GM23338 (cell line): ENCODE data around the gene TANGO2. TPM values are rescaled to one million over a fixed set of nuclear protein-coding genes. Genes with fewer than 3 reads are reported as not detected.

Experiments used
- ATAC-seq: fragments of 200-7000 bp; cut with Tn5 transposase; 3 replicates; pipeline ENCODE4 v1.9.1; 2020
- DNase-seq: peaks from one replicate; pipeline ENCODE4 v3.0.0-alpha.2; 2015; ENCODE audit warnings: low spot score
- H2AFZ ChIP-seq: fragments of 200-600 bp; sonication (generic); 2 replicates; pipeline ENCODE4 v1.8.0; 2016; ENCODE audit warnings: antibody characterized with exemption, mild to moderate bottlenecking, moderate library complexity
- H3F3A ChIP-seq: fragments of 200-600 bp; sonication (generic); replicated peaks from 2 replicates; pipeline ENCODE4 v1.8.0; 2017; ENCODE audit warnings: antibody characterized with exemption, mixed run types, low read depth
- H3K27ac ChIP-seq: fragments of 200-600 bp; sonication (generic); 2 replicates; pipeline ENCODE4 v1.6.1; 2016; ENCODE audit warnings: low read depth
- H3K27me3 ChIP-seq: fragments of 200-600 bp; sonication (generic); 2 replicates; pipeline ENCODE4 v1.8.0; 2016; ENCODE audit warnings: mild to moderate bottlenecking, mixed run types, moderate library complexity; ENCODE audit not compliant: insufficient read depth
- H3K36me3 ChIP-seq: fragments of 200-600 bp; sonication (generic); 2 replicates; pipeline ENCODE4 v1.8.0; 2016; ENCODE audit warnings: mild to moderate bottlenecking; ENCODE audit not compliant: insufficient read depth
- H3K4me1 ChIP-seq: fragments of 200-600 bp; sonication (generic); 2 replicates; pipeline ENCODE4 v1.8.0; 2016; ENCODE audit warnings: mild to moderate bottlenecking, moderate library complexity; ENCODE audit not compliant: insufficient read depth
- H3K4me2 ChIP-seq: fragments of 200-600 bp; sonication (generic); 2 replicates; pipeline ENCODE4 v1.7.1; 2017; ENCODE audit warnings: mixed run types
- H3K4me3 ChIP-seq: fragments of 200-600 bp; sonication (generic); 2 replicates; pipeline ENCODE4 v1.6.1; 2016; ENCODE audit warnings: mixed run types
- H3K79me2 ChIP-seq: fragments of 200-600 bp; sonication (generic); replicated peaks from 2 replicates; pipeline ENCODE4 v1.8.0; 2017; ENCODE audit warnings: mild to moderate bottlenecking; ENCODE audit not compliant: insufficient read depth
- H3K9me2 ChIP-seq: fragments of 200-600 bp; sonication (generic); 2 replicates; pipeline ENCODE4 v1.8.0; 2017; ENCODE audit not compliant: insufficient read depth
- H4K20me1 ChIP-seq: fragments of 200-600 bp; sonication (generic); replicated peaks from 2 replicates; pipeline ENCODE4 v1.8.0; 2017; ENCODE audit warnings: mild to moderate bottlenecking; ENCODE audit not compliant: insufficient read depth
- H3K27ac Mint-ChIP-seq: 2 replicates; pipeline ENCODE4 v1.8.0; 2020; ENCODE audit warnings: inconsistent platforms, mild to moderate bottlenecking, moderate library complexity, mixed read lengths
- H3K27me3 Mint-ChIP-seq: 3 replicates; pipeline ENCODE4 v1.8.0; 2022; ENCODE audit warnings: low read depth, mild to moderate bottlenecking, moderate library complexity, mixed read lengths, inconsistent platforms; ENCODE audit not compliant: insufficient read depth, poor library complexity
- H3K36me3 Mint-ChIP-seq: 3 replicates; pipeline ENCODE4 v1.8.0; 2021; ENCODE audit warnings: low read depth, mild to moderate bottlenecking, inconsistent platforms, moderate library complexity, mixed read lengths
- H3K4me1 Mint-ChIP-seq: 3 replicates; pipeline ENCODE4 v1.8.0; 2020; ENCODE audit warnings: mild to moderate bottlenecking, inconsistent platforms, mixed read lengths
- H3K4me3 Mint-ChIP-seq: 3 replicates; pipeline ENCODE4 v1.8.0; 2021; ENCODE audit warnings: moderate library complexity, mild to moderate bottlenecking, inconsistent platforms, mixed read lengths
- H3K9me3 Mint-ChIP-seq: 3 replicates; pipeline ENCODE4 v1.8.0; 2020; ENCODE audit warnings: moderate library complexity, mild to moderate bottlenecking, inconsistent platforms, mixed read lengths
- CREB1 ChIP-seq: fragments of 250-450 bp; sonication (Bioruptor Pico); IDR thresholded peaks from 2 replicates; pipeline ENCODE4 v1.5.0; 2020; ENCODE audit warnings: low read depth, mild to moderate bottlenecking, moderate library complexity
- CTCF ChIP-seq, 2 experiments: fragments of 200-600 bp in 1 of 2; sonication (generic) in 1 of 2; conservative IDR thresholded peaks; 2 replicates each; pipeline versions ENCODE4 v1.5.1 to v1.6.1; 2016 to 2017; ENCODE audit warnings: antibody characterized with exemption in 2 of 2, low read depth in 2 of 2, mild to moderate bottlenecking in 2 of 2, moderate library complexity in 1 of 2
- ETS1 ChIP-seq: IDR thresholded peaks from 2 replicates; pipeline ENCODE4 v1.6.1; 2016; ENCODE audit warnings: antibody characterized with exemption
- EZH2 ChIP-seq: fragments of 200-600 bp; sonication (generic); IDR thresholded peaks from one replicate; pipeline ENCODE4 v1.8.0; 2017; ENCODE audit warnings: antibody characterized with exemption, mild to moderate bottlenecking, low read depth; ENCODE audit not compliant: unreplicated experiment
- EZH2phosphoT487 ChIP-seq: fragments of 200-600 bp; sonication (generic); IDR thresholded peaks from one replicate; pipeline ENCODE4 v1.8.1; 2018; ENCODE audit warnings: antibody characterized with exemption; ENCODE audit not compliant: unreplicated experiment
- JUNB ChIP-seq: IDR thresholded peaks from one replicate; pipeline ENCODE4 v1.6.1; 2016; ENCODE audit warnings: antibody characterized with exemption; ENCODE audit not compliant: unreplicated experiment
- NANOG ChIP-seq: IDR thresholded peaks from 2 replicates; pipeline ENCODE4 v1.6.1; 2016; ENCODE audit warnings: antibody characterized with exemption, borderline replicate concordance
- POLR2AphosphoS5 ChIP-seq: IDR thresholded peaks from 2 replicates; pipeline ENCODE4 v1.6.1; 2016; ENCODE audit warnings: antibody characterized with exemption, low read depth
- REST ChIP-seq: IDR thresholded peaks from one replicate; pipeline ENCODE4 v1.6.1; 2018; ENCODE audit warnings: antibody characterized with exemption; ENCODE audit not compliant: unreplicated experiment
- STAT1 ChIP-seq: IDR thresholded peaks from one replicate; pipeline ENCODE4 v1.6.1; 2016; ENCODE audit warnings: antibody characterized with exemption; ENCODE audit not compliant: unreplicated experiment
- ZNF114 ChIP-seq: fragments of 250-450 bp; sonication (Bioruptor Pico); IDR thresholded peaks from 2 replicates; pipeline ENCODE4 v1.5.0; 2020; ENCODE audit warnings: mild to moderate bottlenecking, moderate library complexity
- ZNF331 ChIP-seq: fragments of 250-450 bp; sonication (Bioruptor Pico); IDR thresholded peaks from 2 replicates; pipeline ENCODE4 v1.5.0; 2020; ENCODE audit warnings: low read depth, mild to moderate bottlenecking, moderate library complexity
- polyA plus RNA-seq: library from polyadenylated mRNA; unstranded; fragments of >200 nt; fragmentation: Nextera tagmentation; extraction: Ambion mirVana; gene quantifications from 2 replicates; pipeline ENCODE4 v1.2.1, GENCODE V29; 2016
- total RNA-seq: library from RNA; depleted of rRNA; stranded (reverse); fragments of >200 nt; shearing (Covaris generic); gene quantifications from 2 replicates; pipeline ENCODE4 v1.2.3, GENCODE V29; 2014
- TF ChIP-seq, protein P1 (sequence below): fragments of 250-450 bp; sonication (Bioruptor Pico); IDR thresholded peaks from 2 replicates; pipeline ENCODE4 v1.5.0; 2020; ENCODE audit warnings: mild to moderate bottlenecking, moderate library complexity

Gene TANGO2
- total and polyA plus RNA-seq, 2 experiments from 2014 or later: 6.9 to 15.0 TPM

GRCh38 chr22:20051927-20052308 is 31.0 kb downstream of the TANGO2 start:
- no peaks in the 10 kb centered on the region for H3F3A ChIP-seq
- H3K36me3 ChIP-seq: no peaks in the 10 kb centered on the region
- H3K4me1 ChIP-seq: no peaks in the 10 kb centered on the region
- peaks cover 21% of the 10 kb centered on the region for H3K36me3 Mint-ChIP-seq
- no peak for ATAC-seq
- H2AFZ ChIP-seq: no peak overlapping the region
- H3K4me3 Mint-ChIP-seq: no peak overlapping the region
- TF ChIP-seq JUNB (no peak), NANOG (no peak), CTCF (conservative IDR thresholded peaks at IDR 0.05; ENCODE audit: low read depth in 2 of 2) (no peak), ETS1 (no peak), EZH2 (no peak), CREB1 (CRISPR knock-in tag) (no peak), ZNF331 (CRISPR knock-in tag) (no peak), EZH2phosphoT487 (no peak), STAT1 (no peak), ZNF114 (no peak), REST (no peak), POLR2AphosphoS5 (no peak)
- TF ChIP-seq, protein P1, sequence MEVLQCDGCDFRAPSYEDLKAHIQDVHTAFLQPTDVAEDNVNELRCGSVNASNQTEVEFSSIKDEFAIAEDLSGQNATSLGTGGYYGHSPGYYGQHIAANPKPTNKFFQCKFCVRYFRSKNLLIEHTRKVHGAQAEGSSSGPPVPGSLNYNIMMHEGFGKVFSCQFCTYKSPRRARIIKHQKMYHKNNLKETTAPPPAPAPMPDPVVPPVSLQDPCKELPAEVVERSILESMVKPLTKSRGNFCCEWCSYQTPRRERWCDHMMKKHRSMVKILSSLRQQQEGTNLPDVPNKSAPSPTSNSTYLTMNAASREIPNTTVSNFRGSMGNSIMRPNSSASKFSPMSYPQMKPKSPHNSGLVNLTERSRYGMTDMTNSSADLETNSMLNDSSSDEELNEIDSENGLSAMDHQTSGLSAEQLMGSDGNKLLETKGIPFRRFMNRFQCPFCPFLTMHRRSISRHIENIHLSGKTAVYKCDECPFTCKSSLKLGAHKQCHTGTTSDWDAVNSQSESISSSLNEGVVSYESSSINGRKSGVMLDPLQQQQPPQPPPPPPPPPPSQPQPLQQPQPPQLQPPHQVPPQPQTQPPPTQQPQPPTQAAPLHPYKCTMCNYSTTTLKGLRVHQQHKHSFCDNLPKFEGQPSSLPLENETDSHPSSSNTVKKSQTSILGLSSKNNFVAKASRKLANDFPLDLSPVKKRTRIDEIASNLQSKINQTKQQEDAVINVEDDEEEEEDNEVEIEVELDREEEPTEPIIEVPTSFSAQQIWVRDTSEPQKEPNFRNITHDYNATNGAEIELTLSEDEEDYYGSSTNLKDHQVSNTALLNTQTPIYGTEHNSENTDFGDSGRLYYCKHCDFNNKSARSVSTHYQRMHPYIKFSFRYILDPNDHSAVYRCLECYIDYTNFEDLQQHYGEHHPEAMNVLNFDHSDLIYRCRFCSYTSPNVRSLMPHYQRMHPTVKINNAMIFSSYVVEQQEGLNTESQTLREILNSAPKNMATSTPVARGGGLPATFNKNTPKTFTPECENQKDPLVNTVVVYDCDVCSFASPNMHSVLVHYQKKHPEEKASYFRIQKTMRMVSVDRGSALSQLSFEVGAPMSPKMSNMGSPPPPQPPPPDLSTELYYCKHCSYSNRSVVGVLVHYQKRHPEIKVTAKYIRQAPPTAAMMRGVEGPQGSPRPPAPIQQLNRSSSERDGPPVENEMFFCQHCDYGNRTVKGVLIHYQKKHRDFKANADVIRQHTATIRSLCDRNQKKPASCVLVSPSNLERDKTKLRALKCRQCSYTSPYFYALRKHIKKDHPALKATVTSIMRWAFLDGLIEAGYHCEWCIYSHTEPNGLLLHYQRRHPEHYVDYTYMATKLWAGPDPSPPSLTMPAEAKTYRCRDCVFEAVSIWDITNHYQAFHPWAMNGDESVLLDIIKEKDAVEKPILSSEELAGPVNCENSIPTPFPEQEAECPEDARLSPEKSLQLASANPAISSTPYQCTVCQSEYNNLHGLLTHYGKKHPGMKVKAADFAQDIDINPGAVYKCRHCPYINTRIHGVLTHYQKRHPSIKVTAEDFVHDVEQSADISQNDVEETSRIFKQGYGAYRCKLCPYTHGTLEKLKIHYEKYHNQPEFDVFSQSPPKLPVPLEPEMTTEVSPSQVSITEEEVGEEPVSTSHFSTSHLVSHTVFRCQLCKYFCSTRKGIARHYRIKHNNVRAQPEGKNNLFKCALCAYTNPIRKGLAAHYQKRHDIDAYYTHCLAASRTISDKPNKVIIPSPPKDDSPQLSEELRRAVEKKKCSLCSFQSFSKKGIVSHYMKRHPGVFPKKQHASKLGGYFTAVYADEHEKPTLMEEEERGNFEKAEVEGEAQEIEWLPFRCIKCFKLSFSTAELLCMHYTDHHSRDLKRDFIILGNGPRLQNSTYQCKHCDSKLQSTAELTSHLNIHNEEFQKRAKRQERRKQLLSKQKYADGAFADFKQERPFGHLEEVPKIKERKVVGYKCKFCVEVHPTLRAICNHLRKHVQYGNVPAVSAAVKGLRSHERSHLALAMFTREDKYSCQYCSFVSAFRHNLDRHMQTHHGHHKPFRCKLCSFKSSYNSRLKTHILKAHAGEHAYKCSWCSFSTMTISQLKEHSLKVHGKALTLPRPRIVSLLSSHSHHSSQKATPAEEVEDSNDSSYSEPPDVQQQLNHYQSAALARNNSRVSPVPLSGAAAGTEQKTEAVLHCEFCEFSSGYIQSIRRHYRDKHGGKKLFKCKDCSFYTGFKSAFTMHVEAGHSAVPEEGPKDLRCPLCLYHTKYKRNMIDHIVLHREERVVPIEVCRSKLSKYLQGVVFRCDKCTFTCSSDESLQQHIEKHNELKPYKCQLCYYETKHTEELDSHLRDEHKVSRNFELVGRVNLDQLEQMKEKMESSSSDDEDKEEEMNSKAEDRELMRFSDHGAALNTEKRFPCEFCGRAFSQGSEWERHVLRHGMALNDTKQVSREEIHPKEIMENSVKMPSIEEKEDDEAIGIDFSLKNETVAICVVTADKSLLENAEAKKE (CRISPR knock-in tag): no peak
- no peaks in the 10 kb centered on the region for H3K27me3 ChIP-seq
- H3K27ac Mint-ChIP-seq: no peak overlapping the region
- no peaks in the 10 kb centered on the region for H3K4me1 Mint-ChIP-seq
- no peaks in the 10 kb centered on the region for H3K79me2 ChIP-seq
- peaks cover 15% of the 10 kb centered on the region for H3K9me3 Mint-ChIP-seq
- no peak for DNase-seq
- H3K27me3 Mint-ChIP-seq: no peaks in the 10 kb centered on the region
- no peak overlapping the region for H3K27ac ChIP-seq
- H3K4me2 ChIP-seq: no peak overlapping the region
- no peaks in the 10 kb centered on the region for H3K9me2 ChIP-seq
- H3K4me3 ChIP-seq: no peak overlapping the region
- no peaks in the 10 kb centered on the region; the same call in none of the 2 replicates for H4K20me1 ChIP-seq
